DMS79 treated with DMSO at 0.1 percent for 48 hours (cell line): ENCODE measurements around the gene NLGN1.
A peak's percentile ranks its signal among the peaks of the same experiment; 100 is the strongest.

ENCODE experiments used
- DNase-seq: peaks from one replicate; lab custom pipeline; 2025; lab: John Stamatoyannopoulos, UW

Gene NLGN1

DNA sequence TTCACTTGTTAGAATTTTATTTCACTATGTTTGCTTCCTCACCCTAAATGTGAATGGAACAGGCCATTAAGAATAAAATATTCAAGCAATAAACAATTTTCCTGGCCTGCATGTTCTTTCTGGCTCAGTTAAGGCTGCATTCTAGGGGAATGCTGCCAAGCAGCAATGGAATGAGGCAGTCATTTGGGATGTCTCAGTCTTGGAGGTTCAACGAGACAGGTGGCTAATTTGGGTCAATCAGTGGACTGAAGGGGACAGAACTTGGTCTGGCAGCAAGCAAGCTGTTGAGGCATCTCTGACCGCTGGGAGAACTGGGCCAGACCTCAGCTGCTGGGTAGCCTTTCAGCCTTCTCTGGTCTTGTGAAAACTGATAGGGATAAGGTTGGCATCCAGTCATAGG lies 241.6 kb downstream of the NLGN1 start:
- DNase-seq = no peak

DNA sequence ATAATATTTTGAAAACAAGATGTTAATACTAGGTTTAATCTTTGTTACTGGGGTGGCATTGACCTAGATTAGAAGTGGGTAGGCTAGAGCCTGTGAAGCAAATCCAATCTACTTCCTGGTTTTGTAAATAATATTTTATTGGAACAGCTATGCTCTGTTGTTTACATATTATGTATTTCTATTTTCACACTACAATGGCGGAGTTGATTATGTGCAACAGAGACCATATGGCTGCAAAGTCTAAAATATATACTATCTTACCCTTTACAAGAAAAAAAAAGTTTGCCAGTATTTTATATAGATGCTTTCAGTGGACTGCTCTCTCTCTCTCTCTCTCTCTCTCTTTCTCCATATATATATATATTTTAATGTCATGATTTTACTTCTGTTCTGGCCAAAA lies 244.2 kb downstream of the NLGN1 start:
- no peak for DNase-seq

DNA sequence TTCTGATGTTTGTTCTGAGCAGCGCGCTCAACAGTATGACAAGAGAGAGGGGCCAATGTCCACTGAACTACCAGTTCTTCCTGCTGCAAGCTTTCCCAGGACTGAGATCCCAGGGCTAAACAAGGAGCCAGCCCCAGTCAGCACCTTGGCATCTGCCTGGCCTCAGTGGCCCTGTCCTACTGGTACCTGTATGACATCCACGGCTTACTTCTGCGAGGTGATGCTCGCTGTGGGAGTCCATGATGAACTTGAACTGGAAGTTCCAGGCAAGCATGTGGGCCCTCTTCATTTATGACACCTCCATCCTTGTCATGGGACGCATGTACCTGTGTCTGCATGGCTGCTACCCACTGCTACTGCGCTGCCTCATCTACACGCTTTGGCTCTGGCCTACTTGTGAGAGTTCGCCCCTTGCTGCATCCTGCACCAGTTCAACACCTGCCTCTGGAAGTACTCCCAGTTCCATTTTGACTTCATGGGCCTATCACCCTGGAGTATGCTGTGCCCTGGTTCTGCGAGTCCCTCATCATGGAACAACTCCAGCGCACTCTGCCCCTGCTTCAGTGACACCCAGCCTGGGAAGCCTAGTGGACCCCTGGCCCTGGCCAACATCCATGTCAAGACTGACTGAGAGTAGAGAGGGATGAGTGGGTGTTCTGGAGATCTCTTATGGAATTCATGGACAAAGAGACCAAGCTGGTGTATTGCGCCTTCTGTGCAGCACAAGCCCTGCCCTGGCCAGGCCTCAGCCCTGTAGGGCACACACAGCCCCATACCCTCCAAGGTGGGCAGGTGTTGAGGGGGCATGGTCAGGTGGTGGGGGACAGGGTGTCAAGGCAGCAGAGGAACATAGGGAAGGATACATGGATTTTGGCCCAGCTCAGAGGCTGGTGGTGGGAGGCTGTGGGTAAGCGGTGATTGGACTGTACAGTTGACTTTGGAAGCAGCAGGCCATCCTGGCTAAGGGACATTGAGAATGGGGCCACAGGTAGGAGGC lies 246.8 kb downstream of the NLGN1 start:
- DNase-seq = no peak

DNA sequence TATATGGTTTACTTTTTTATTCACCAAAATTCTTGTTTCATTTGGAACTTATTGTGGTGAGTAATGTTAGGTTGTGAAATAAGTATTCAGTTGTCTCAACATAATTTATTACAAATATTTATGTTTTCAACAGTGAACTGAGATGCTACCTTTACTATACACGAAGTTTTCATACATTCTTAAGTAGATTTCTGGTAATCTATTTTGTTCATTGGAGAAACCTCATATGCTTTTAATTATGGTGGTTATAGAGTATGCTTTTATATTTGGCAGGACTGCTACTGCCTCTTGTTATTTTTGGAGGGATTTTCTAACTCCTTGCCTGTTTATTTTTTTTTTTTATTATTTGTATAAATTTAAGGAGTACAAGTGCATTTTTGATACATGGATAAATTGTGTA lies 253.1 kb downstream of the NLGN1 start:
- no peak for DNase-seq

DNA sequence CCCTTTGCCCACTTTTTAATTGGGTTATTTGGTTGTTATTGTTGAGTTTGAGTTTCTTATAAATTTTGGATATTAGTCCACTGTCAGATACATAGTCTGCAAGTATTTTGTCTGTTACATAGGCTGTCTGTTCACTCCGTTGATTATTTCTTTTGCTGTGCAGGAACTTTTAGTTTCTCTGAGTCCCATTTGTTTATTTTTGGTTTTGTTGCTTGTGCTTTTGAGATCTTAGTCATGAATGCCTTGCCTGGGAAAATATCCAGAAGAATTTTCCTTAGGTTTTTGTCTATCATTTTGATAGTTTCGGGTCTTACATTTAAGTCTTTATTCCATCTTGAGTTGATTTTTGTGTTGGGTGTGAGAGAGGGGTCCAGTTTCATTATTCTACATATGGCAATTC lies 254.5 kb downstream of the NLGN1 start:
- DNase-seq = no peak

DNA sequence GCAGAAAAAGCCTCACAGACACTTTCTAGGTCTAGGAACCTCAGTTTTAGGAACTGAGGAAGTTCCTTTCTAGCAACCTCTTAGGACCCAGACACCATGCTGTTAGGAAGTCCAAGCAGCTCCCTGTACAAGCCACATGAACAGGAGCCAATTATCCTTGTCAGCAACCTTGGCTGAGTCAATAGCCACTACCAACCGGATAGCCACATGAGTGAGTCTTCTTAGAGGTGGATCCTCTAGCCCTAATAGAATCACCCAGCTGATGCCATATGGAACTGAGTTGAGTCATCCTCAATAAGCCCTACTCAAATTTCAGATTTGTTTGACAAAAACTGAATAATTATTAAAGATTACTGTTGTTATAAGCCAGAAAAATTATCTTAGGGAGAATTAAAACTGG lies 256.2 kb downstream of the NLGN1 start:
- no peak for DNase-seq

DNA sequence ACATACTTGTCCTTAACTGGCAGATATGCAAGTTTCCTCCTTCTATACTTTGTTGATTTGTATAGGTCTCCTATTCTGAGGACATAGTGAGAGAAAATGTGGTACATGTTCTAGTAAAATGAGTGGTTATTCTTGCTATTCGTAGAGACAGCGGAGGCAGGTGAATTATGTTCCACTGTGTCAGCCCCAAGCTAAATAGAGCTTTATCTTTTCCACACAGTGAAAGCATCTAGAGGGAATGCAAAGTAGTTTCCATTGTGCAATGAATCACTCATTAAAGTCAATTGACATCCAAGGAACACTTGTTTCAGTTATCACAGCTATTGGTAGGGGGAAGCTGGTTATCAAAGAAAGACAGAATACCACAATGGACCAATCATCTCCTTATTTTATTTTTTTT lies 262.4 kb downstream of the NLGN1 start:
- DNase-seq = no peak

DNA sequence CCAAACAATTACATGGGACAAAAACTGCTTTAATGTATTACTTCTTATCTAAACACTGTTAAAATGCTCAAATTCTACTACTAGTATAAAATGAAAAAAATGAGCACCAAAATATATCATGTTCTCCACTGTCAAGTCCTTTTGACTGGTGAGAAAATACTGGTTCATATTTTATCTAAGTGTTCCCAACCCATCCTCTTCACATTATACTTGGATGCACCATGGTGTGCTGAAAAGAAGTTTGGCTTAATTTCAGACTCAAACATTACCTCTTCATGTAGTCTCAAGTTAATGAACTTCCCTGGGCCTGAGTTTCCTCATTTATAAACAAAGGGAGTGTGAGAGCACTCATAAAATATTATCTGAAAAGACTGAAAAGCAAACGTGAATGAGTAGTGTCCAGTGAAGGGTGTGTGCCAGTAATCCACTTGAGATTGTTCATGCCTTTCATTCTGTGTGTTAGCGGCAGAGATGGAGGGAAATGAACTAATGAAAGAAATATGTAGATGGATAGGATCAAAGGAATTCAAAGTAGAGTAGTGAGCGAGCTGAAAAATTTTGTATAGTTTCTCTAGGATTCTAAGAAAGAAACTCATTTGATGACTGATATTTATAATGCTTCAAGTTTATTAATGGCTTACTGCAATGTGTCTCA lies 263.2 kb downstream of the NLGN1 start:
- DNase-seq = peak; percentile 26

DNA sequence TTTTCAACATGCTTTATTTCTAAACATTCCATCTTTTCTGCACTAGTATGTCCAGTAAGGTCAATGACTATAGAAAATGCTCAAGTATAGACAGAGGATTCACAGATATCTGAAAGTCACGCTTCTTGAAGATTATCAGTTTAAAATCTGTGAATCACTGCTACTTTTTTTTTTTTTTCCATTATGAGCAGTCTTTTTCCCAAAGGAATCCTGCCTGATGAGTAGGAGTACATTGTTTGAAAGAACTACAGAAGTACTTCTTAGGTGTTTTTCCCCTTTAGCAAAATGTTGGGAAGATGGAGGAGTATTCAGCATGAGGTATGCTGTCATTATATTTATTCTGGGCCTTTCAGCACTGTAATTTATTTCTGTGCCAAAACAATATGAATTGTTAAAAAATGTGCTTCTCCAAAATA lies 266.2 kb downstream of the NLGN1 start:
- DNase-seq = no peak

DNA sequence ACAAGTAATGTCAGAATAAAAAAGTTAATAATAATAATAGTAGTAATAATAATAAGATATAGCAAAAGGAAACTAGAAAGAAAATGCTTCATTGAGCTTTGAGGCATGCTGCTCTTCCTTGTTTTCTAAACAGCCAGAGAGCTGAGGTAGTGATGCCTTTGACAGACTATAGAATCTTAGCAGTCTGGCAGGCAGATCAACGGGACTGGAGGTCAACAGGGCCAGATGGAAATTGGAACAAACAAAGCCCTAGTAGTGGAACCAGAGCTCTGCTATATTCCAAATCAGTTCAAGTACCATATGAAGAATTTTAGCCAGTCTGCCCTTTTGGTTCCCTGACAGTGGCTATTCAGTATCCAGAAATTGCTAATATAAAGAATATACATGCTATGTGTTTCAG lies 278.6 kb downstream of the NLGN1 start:
- DNase-seq = no peak

DNA sequence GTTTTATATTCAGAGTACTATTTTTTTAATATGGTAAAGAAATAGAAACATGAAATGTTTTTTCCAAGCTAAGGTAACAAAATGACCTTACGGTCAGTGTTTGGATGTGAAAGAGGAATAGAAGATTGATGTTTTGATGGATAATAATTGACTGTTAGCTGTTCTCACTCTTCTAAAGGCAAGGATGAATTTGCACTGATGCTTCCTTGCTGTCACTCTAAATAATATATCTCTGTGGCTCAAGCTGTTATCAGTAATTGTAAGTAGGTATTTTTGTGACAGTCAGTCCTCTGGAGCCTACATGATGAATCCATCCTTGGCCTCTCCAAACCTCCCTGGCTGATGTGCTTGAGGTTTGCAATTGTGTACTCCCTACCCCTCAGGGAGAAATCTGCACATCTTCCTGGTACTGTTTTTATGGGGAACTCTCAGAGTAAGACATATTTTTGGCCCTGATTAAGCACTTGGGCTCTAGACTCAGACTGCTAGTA lies 283.7 kb downstream of the NLGN1 start:
- no peak for DNase-seq

DNA sequence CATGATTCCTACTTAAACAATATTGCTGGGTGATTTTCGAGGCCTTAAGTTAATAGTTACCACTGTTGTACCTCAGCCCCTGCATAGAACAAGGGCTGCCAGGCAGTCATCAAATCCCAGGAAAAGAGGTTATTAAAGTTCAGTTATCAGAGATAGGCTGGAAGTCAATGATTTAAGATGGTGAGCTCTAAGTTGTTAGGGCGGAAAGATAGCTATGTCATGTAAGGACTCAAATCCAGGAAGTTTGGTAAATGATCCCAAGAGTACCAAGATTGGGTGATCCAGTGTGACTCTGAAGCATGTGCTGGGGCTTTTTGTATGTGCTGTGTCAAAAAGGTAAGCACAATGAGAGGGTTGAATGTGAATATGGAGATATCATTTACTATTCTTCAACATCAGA lies 287.9 kb downstream of the NLGN1 start:
- no peak for DNase-seq

DNA sequence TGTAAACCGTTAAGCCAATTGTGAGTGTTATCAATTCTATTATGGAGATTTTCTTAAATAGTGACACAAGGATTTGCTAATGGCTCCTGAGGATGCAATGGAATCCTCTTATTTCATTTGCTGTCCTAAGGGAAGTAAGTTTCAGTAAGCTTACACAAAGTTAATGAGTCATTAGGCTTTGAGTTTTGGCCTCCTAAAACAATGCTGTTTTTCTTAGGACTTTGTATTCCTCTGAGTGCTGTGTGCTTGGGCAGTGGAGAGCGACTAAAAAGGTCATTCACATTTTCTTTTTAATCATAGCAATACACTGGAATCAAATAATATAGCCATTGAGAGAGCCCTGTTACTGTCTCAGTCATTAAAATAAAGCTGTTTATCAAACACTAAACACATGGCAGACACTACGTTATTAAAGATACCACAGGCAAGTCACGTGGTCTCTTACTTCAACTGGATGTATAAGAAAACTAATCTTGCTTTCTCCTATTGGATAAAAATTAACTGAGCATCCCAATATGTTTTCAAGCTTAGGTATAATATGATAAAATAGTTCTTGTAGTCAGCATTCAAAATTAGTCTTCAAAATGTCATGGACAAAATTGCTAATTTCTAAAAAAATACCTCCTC lies 290.8 kb downstream of the NLGN1 start:
- DNase-seq = no peak

DNA sequence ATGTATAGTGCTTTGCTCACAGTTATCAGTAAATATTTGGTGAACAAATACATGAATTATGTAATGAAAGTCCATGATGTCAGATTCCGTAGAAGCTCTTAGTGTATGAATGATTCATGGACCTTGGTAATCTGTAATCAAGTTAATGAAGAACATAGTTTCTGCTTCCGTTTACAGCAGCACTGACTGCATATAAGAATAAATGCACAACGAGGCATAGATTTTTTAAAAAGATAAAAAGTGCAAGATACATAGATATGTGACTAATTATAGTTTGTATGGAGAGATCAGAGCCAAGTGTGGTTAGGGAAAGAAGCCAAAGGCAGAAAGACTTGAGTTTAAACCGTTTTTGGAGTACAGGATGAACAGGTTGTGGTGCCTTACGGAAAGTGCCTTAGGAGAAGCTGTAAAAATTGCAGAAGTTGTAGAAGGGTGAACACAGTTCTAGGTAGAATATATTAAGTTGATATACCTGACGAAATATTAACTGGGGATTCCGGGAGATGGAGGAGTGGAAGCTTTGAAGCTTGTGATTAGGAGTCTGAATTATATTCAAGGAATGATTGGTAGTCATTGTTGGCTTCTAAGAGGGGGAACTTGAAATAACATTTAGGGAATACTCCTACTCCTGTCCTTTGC lies 293.1 kb downstream of the NLGN1 start:
- no peak for DNase-seq

DNA sequence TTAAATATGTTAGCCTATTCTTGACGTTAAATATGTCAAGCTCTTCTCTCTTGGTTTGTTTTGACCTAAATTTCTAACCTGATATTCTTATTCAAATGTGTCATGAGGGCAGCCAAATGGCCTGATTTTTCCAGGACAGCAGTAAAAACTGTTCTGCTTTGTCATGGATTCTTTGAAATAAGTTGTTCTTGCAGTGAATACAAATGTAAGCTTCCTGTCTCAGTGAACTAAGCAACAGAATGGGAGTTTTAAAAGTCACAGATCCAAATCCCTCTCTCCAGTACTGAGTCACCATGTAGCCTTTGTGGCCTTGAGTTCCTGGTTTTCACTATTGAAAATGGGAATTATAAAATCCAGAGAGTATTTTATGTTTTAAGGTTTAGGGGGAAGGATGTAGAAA lies 301.8 kb downstream of the NLGN1 start:
- DNase-seq = no peak

DNA sequence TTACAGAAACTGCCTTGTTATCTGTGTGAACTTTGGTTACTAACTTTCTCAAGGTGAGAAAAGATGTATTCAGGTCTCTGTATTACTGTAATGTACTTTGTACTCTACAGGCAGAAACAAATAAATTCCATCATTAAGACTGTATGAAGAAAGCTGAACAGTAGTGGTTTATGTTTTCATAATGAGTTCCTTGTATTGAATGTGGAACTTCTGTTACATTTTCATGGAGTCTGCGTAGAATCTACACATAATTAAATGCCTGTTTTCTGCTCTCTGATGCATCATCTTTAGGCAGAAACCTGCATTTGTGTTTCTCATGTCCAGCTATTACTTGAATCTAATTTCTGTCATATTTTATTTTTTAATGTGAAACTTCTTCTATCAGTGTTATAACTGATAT lies 302.8 kb downstream of the NLGN1 start:
- DNase-seq = no peak

DNA sequence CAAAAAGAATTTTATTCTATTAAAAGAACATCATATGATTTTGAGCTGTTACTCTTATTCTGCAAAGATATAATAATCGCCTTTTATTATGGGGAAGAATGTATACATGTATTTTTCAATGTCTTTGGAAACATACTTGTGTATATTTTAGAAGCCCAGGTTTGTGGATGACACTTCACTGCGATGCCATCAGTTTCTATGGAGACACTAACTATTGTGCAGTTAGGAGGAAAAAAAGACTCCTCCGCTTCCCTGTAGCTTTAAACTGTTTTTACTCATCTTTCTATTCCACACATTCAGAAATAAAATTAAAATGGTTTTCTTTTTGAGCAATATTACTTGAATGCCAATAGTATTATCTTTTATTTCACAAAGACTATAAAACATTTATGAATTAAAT lies 305.0 kb downstream of the NLGN1 start:
- DNase-seq = no peak

DNA sequence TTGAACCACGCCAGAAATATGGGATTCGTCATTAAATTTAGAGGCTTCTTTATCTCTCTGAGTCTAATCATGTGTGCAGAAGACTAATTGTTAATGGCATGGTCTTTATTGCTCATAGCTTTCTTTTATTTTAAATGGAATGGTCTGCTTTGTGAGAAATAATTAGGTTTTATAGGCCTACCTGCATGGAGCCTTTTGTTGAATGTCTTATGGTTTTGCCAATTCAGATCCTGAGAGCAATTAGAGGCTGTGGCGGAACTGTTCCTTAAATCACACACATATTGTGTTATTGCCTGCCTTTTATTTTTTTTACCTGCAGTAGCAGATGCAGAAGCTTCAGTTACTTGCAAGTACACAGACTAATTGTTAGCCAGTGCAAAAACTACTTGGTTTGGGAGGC lies 306.2 kb downstream of the NLGN1 start:
- DNase-seq = peak; percentile 61

DNA sequence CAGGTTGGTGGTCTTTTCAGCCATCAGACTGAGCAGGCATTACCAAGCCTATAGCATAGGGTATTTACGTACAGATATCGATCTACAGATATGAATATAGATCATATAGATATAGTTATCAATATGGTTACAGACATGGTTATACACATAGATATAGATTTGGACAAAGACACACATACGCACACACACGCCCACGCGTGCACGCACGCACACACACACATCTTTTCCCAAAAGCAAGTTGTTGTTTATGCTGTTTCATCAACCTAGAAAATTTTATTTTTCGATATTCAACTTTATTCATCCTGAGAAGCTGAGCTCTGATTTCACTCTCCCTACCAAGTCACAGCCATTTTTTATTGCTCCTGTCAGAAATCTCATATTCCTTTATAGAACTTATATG lies 309.1 kb downstream of the NLGN1 start:
- no peak for DNase-seq

DNA sequence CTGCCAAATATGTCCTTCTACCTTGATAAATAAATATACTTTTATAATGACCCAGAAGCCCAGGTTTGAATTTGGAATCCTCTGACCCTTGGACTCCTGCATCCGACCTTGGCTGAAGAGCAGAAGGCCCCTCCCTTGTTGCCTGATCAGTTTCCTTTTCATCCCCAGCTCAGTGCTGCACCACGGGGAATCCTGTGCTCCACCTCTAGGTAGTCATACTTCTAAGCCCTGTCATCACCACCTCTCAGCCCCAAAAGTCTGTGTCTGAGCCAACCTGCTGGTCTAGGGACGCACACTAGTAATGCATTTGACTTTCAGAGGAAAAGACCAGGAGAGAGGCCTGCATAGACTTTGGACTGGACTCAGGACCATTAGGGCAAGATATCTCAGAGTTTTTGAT lies 310.6 kb downstream of the NLGN1 start:
- no peak for DNase-seq

DNA sequence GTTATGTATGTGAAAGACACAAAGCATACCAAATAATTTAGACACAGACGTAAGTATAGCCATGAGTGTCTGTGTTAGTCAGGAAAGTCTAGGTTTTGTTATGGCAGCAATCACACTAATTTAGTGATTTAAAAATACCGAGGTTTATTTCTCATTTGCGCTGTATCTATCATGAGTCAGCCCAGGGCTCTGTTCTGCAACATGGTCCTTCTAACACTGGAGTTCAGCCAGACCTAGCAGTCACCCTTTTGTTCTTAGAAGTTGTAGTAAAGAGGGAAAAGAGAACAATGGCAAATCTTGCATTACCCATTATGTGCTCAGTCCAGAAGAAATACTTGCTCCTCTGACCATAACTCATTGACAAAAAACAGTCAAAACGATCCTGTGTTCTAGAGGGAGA lies 311.5 kb downstream of the NLGN1 start:
- DNase-seq = no peak

DNA sequence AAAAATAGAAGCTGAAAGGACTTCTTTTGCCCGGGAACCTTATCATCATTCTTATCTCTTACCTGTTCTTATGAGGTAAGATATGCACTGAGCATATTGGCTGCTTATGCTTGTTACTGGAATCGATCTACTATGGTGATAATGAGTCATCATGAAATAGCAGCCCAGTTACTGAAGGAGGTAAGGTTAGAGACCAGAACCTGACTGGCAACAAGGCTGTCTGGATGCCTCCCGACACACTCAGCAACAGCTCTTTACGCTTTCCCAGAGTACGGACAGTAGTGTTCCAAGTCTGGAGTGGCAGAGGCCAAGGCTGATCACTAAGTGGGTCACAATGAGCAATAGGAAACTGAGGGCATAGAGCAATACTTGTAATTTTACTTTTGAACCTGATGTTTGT lies 314.1 kb downstream of the NLGN1 start:
- DNase-seq = no peak
